CD1c-positive myeloid dendritic cell (primary cell): ENCODE data around the gene LARP4B.

Source experiments
- DNase-seq: peaks from one replicate; pipeline ENCODE4 v3.0.0-alpha.2; 2016; ENCODE audit errors: extremely low spot score

The LARP4B gene

DNA sequence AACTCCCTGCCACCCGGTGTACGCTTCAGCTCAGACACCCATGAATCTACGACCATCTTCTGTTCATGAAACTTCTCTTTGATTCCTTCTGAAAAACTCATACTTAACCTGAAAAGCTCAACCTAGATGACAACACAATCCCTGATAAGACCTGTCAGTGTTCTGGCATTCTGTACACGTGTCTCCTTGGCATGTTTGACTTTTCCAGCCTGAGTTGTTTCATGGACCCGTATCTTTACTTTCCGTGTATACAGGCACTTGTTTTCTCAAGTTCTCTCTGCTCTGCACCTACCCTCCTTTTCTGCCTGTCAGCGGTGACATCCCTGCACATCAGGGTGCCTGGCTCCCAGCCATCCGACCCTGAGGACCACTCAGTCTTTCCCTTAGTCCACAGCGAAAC is 103.3 kb downstream of the LARP4B start:
- no peak for DNase-seq

DNA sequence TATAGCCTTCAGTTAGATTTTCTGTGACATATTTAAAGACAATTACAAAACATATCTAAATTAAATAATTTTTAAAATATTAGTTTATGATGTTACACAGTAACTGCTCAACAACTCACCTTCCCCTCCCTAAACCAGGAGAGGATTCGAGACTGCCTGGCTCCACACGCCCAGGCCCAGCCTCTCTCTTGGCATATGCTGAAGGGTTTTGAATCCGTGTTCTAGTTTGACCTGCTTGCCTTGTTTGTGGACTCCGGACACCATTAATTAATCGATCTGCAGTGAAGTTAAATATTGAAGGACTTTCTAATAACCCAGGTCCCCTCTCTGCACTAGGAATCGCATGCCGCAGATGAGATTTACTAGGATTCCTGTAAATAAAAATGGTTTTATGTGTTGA is 106.6 kb downstream of the LARP4B start:
- DNase-seq, result no peak

DNA sequence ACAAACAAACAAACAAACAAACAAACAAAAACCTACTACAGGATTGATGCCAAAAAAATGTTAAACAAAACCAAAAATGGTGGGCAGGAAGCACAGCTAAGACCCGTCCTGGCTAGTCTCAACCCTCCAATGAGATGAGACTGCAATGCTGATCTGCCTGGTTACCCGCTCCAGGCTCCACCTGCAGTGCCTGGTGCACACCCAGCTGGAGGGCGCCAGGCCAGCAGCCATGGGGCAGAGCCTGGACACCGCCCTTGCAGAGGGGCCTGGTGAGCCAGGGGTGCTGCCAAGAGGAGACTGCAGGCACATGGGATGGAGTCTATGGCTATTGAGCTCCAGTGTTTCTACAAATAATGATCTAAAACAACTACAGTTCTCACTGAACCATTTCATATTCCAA is 107.0 kb downstream of the LARP4B start:
- no peak for DNase-seq

DNA sequence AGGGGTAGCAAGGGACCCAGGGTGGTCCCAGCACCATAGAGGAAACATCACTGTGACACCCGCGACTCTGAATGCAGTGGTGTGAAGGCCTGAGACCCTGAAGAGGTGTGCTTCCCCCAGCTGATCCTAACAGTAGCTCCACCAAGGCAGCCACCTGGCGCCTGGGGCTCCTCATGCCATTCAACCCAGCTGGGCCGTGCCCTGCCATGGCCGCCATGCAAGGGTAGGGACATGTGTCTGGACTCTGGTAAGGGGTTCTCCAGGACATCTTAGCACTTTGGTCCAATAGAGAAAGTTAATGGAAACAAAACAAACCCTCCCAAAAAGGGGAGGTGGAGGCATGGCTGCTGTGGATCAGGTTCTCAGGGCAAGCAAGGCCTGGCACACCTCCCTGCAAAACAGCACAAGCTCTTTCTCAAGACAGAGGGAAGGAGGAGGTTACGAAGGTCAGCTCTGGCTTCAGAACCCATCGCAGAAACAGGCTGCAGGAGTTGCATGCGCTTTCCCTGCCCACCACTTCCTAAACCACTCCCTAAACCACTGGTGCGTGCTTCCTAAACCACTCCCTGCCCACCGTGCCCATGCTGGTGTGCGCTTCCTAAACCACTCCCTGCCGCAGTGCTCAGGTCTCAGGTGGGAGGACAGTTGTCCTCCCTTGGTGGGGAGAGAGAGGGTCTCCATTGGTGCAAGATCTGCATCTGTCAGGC is 108.7 kb downstream of the LARP4B start:
- peak; percentile 57 for DNase-seq

DNA sequence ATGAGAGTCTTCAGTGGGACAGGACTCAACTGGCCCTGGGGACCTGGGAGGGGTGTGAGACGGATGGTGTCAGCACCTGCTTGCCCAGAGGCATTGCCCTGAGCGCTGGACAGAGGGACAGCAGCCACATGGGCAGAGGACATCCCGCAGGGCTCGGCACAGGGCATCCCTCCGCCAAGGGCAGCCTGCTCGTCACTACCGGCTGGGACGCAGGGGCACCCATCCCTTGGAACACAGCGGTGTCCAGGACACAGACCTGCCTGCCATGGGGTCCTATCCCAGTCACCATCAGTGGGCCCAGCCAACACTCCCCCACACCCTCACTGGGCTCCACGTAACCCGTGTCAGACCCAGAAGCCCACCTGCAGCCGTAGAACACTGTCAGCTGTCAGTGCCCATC is 109.3 kb downstream of the LARP4B start:
- no peak for DNase-seq

DNA sequence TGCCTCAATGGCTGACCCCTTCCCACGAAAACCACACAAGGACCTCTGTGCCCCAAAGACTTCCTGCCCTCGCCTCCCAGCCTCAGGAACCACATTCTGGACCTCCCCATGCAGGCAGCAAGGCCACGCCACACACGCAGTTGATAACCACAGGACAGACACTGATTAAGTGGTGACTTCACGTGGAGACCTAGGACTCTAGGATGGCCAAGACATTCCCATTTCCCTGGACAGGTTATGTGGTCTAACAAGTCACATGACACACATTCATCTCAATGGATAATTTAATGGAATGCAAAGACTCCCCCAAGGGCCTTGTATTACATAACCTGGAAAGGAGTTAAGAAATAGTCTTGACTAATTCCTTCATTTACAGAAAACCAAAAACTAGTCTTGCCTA is 110.2 kb downstream of the LARP4B start:
- DNase-seq, result no peak

DNA sequence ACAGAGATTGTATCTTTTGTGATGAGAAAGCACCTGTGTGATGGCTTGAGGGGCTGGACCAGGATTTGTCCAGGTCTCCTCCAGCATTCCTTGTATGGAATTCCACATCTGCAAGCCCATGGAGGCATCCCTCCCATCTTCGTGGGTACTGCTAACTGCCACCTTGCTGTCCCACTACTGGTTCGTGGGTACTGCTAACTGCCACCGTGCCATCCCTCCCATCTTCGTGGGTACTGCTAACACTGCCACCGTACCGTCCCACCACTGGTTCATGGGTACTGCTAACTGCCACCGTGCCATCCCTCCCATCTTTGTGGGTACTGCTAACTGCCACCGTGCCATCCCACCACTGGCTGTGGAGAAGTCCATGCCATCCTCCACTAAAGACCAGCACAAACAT is 111.7 kb downstream of the LARP4B start:
- no peak for DNase-seq

DNA sequence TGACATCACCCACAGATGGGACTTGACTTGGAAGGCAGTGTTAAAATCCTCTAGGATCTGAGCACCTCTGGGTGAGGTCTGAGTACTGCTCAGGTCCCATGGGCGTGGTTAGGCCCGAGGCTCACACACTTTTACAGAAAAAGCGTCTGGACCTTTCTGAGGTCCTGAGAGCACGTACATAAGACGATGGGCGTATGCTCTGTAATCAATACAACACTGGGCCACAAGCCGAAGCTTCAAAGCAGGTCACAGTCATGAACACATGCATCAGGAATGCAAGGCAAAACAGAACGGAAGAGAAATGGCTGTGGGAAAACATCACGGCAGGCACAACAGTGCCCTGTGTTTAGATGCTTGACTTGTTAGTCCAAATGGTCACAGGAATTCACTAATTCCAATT is 112.2 kb downstream of the LARP4B start:
- no peak for DNase-seq

DNA sequence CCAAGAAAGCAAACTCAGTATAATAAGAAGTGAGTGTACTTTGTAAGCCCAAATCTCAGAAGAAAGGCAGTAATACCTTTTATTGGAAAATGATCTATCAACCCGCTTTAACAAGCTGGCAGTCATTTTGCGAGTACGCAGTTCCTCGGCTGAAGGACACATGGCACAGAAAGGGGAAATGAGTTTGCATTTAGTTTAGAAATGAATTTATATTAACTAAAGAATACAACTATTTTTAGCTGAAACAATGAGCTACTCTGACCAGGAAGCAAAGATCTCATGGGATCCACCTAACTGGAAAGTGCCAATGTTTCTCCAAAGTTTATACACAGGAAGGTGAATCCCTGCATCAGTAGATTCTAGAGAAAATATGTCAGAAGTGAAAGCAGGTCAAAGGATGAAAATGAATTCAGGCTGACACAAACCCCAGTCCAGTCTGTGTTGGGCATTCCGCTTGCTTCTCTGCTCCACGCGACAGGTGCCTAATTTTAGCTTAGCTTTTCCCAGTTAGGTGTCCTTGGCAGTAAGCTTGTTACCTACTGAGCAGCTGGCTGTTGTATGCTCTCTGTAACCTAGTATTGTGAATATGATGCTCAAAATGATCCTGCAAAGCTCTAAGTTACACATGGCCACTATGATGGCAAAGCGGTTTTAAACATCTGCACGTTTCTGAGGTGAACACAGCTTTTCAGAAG is 112.8 kb downstream of the LARP4B start:
- DNase-seq, result peak; percentile 37

DNA sequence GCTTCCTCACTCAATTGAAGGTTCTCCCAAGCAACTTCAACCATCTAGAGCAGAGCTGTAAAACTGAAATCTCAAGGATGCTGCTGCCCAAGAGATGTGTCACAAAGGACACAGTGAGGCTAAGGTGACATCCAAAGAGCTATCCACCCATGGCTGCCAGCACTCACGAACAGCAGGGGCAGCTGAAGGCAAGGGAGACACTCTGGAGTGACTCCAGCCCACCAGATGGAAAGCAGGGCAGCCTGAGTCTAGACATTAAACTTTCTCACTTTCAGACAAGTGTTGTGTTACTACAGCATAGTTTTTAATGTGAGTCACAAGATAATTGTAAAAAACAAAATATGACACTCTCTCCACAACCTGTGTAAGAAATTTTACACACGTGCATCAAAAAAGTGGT is 113.5 kb downstream of the LARP4B start:
- DNase-seq, result no peak

DNA sequence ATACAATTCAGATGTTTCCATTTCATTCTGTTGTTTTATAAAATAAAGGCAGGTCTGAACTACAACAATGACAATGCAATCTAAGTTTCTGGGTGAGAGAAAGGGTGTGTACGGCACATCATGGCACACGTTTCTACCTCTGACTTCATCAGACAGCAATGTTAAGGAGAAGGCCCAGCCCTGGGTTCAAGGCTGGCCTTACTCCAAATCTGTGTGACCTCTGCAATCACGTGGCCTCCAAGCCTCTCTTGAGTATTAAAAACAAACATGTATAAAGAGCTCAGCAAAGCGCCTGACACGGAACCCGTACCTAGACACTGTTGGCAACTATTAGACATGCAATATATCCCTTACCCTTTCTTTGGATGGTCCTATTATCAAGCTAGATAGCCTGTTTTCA is 114.1 kb downstream of the LARP4B start:
- no peak for DNase-seq

DNA sequence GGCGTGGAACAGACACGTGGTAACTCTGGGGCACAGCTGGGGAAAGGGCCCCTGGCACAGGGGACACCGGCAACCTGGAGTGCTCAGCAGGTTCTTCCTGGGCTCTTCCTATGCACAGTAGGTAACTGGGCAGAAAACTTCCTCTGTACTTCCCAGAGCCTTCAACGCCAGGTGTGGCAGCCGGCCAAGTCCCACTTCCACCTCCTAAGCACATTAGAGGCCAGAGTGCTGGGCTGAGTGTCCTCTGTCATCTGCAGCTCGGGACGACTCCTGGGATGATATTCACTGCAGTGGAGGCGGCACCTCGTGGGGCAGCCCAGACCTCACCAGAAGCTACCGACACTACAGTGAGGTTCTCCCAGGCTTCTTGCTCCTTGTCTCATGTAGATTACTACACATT is 114.5 kb downstream of the LARP4B start:
- no peak for DNase-seq

DNA sequence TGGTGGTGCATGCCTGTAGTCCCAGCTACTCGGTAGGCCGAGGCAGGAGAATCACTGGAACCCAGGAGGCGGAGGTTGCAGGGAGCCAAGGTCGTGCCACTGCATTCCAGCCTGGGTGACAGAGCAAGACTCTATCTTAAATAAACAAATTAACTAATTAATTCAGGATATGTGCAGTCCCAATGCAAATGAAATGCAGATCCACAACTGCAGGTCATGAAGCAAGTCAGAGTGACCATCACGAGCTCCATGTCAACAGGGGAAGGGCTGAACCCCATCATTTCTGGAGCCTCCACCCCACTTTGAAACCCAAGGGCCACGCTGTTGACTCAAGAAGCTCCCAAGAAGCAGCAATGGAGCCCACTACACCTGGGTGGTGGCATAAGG is 115.4 kb downstream of the LARP4B start:
- DNase-seq, result no peak

DNA sequence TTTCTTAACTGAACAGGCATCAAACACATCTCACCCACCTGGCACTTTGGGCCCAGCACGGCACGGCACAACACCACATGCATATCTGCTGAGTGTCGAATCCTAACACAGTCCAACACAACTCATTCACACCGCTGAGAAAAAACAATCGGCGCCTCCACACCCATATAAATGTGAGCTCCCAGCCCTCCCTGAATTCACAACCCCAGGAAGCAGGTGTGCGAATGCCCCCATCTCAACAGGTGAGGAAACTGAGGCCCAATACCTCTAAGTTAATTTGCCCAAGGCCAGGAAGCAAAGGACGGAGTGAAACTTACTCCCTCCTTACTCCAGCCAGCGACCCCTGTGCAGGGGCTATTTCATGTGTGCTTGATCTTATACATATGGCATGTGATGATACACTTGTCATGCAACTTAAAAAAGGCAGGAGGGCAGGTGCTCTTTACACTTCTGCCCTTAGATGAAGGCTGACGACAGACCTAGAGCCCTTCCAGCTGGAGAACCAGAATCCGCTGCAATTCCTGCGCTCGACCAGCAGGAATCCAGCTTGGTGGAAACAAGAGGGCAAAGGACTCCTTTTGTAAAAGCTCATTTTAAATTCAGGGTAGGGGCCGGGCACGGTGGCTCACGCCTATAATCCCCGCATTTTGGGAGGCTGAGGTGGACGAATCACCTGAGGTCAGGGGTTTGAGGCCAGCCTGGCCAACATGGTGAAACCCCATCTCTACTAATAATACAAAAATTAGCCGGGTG is 116.0 kb downstream of the LARP4B start:
- no peak for DNase-seq

DNA sequence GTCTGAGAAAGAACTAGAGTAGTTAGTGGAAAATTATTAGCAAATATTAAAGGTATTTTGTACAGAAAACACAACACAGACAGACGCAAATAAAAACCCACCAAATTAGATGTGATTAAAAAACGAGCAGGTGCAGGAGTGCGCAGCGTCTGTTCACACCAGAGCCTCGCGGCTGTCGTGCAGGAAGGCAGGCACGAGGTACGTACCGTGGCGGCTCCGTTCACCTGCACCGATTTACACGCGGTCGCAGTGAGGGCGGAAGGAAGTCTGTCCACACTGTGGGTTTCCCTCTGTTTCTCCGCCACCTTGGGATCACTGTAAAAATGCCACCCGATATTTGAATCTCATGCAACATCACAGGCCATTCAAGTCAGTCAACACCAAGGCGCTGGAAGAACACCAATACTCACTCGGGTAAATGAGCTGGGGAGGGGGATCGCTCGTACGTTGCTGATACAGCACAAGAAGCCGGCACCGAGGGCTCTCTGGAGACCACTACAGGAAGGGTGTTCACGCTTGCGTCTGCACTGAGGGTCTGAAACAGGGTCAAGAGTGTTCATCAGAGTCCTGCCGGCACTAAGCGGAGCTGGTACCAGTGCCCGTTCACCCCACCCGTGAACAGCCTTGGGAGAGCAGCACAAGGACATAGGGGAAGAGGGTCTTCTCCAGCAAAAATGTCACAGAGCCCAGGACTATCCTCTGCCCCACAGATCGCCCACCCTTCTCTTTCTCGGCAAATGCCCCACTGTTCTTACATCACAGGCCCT is 116.8 kb downstream of the LARP4B start:
- no peak for DNase-seq

DNA sequence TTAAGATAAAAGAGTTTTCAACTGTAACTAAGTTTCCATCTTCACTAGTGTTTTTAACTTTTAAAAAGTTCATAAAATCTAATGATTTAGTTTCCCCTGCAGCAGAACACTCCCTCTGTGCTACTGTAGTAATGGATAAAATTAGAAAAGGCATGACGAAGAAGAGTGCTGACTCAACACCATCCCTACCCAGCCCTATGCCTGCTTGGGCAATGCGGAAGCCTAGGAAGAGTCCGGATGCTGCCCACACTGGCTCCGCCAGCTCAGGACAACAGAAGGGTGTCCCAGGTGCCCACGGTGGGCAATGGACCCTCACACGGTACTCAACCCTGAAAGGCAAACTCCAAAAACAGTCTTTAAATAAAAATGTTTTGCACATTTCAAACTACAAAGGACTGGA is 118.2 kb downstream of the LARP4B start:
- DNase-seq, result no peak

DNA sequence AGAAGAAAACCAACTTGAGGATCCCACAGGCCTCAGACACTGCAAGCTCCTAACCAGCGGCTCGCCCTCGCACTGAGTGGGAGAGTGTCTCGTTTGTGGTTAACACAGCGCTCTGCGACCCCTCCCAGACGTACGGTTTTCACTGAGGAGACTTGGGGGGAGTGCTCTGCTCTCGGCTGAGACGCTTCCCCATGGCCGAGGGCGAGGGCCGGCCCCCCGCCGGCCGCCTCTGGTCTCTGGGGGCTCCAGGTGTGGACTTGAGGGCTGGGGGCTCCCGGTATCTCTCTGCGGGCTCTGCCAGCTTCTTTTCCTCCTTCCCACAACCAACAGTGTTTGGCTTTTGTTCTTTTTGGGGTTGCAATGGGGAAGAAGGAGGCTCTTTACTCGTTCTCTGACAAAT is 118.7 kb downstream of the LARP4B start:
- no peak for DNase-seq

DNA sequence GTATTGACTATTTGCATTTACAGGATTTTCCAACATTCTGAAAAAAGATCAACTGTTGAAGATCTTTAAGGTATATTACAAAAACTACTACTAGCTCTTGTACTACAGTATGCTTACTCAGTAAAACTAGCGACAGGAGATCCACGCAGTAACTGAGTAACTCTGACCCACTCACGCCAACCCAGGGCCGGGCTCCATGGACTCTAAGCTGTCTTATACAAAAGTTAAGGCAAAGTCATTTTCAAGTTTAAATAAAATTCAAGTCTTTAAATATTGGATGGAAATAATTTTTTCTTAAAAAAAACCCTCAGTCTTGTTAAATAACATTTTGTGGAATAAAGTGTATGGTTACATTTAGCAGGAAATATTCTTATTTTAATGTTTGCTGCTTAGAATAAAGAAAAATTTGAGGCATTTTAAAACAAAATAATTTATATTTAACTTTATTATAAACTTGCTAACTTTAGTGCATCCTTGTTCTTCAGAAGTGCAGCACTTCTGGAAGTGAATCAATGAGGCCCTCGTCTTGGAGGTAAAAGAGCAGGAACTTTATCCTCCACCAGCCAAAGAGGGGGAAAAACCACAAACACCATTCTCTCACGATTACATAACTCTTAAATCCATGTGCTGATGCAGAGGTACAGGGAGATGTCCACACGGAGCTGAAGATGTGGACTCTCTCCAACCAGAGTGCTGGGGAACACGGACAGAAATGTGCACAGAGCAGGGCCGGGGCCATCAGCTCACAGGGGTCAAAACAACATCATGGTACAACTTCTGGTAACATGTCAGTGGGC is 119.9 kb downstream of the LARP4B start:
- no peak for DNase-seq

DNA sequence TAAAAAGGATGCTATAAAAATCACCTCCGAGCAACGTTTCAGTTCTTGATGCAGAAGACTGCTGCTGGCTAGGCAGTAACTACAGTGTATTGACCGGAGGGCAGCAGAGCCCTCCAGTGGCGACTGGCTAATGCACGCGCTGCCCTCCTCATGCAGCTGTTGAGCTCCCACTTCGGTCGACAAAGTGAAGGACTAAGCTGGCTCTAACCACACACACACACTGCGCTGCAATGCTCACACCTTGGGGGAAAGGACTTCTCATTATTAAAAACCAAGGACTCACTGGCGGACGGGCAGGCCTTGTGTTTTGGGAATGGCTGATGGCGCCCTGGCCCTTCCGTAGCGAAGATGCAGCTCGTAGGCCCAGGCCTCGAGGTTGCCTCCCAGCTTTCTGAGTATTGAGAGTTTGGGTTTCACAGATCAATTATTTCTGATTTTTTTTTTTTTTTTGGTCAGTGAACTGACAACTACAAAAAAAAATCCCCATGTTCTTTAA is 121.1 kb downstream of the LARP4B start:
- no peak for DNase-seq

DNA sequence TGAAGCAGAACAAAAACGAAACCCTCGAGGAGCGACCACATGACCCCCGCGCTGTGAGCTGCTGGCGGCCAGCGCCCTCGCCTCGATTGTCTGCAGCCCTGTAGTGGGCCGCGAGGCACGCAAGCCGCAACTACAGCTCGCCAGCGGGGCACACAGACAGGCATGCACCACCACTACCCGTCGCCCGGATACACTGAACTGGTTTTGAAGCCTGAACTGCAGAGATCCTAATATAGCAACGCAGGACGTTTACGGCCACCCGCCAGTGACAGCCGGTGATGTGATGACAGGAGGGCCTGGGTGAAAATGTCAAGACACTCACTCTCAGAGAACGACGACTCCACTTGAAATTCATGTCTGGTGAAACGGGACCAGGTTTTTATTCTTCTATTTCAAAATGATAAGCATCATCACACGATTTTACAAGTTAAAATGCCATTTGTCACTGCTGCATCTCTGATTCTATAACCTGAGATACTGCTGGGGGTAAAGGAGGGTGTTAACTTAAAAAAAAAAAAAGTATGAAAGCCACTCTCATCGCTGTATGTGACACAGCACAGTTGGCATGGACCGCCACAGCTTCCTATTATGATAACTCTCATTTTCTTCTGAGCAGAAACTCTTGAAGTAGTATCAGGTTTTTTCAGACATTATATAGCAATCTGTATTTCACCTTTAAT is 121.7 kb downstream of the LARP4B start:
- DNase-seq, result no peak

DNA sequence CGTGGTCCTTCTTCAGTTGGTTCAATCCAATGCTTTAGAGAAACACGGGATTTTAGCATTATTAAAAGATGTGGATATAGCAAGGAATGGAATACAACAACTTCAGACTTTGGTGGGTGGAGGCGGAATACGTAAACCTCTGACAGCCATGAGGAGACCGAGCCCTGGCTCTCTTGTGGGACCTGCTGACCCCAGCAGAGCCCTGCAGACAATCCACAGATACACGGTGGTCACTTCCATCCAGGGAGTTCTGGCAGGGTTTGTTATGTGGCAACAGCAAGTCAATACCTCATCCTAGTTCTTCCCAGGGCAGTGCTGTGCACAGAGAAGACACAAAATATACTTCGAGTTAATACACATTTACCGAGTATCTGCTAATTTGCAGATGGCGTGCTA is 123.5 kb downstream of the LARP4B start:
- DNase-seq, result no peak
